Left colon (tissue), 2 donors: Measurements from ENCODE around the gene ATP11B. TPM values are rescaled to one million over a fixed set of nuclear protein-coding genes. Genes with fewer than 3 reads are reported as not detected.
"Not testable (repeated sequence)": the region's sequence is repeated elsewhere in the genome, so short reads cannot be mapped to it uniquely, and the experiment has no call there.

Experiments used
- ATAC-seq: fragments of 200-7000 bp; cut with Tn5 transposase; one replicate; pipeline ENCODE4 v1.9.1; 2020; ENCODE audit warnings: mild to moderate bottlenecking, moderate library complexity
- DNase-seq, 2 donors: peaks; one replicate each; pipeline ENCODE4 v3.0.0-alpha.2; 2020
- intact Hi-C, 2 donors: fragments of 100-400 bp; cut with DNase I in 1 of 2; cut with micrococcal nuclease in 1 of 2; formaldehyde crosslinking; loops; one replicate each; pipeline versions ENCODE4 v1.11.2 to v1.14.0; 2022; cut with DNase I, micrococcal nuclease
- total RNA-seq, 2 donors: library from RNA; stranded (reverse); fragmentation: NEBNext Ultra II Directional; extraction: Animal tissue kit (Norgen Biotek cat#: 25700); gene quantifications; one replicate each; pipeline ENCODE4 v1.2.1, GENCODE V29; 2021
- donor health status: DM: no; HTN: no; CAD: no.
- donor health status: DM: yes; HTN: yes; CAD: no.

Gene ATP11B
- total RNA-seq, 2 donors from 2014 or later: 114 to 121 TPM

GRCh38 chr3:182793663-182794454 lies 555 bp downstream of the ATP11B start:
- ATAC-seq: peak; percentile 56
- intact Hi-C loops: no loop called here
- peak; percentile 41 to 59 for DNase-seq

DNA sequence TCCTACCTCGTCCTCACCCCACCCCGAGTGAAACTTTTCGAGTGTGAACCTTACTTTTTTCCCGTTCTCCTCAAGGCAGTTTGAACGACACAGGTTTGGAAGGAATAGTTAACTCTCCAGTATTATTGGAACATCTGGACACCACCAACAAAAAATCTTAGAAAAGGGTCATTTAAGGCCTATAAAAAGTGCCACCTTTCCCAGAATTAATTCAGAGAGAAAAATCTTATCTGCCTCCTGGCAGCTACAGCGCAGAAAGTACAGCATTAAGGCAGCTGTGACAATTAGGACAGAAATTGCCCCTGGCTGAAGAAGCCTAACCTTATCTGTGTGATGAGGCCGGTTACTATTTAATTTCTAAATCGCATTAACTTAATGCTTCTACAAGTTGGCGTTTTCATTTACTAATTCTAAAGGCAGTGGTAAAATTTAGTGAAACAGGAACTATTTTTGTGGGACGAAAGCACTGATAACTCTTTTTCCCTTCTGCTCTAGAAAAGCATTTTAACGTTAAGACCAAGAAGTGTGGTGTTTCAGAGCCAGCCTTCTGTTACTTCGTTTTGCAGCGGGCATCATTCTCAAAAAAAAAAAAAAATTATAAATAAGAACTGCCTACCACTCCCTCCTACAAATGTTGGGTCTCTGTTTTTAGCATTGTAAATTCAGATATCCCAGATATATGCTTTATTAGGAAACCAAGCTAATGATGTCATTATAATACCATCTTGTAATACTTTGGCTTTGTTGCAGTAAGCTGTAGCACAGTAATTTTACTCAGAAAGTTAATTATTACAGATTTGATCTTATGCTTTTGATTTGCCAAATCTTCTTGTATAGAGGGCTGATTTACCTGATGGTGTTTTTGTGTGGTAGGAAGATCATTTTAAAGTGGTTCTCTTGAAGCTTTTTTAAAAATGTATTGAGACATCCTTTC lies 1.4 kb downstream of the ATP11B start:
- DNase-seq (no peak), ATAC-seq (no peak)
- intact Hi-C loops: no loop called here

GRCh38 chr3:182795389-182795782 lies 2.1 kb downstream of the ATP11B start:
- intact Hi-C loops: no loop called here
- peak; percentile 56 for ATAC-seq
- DNase-seq: peak; percentile 23 to 35

DNA sequence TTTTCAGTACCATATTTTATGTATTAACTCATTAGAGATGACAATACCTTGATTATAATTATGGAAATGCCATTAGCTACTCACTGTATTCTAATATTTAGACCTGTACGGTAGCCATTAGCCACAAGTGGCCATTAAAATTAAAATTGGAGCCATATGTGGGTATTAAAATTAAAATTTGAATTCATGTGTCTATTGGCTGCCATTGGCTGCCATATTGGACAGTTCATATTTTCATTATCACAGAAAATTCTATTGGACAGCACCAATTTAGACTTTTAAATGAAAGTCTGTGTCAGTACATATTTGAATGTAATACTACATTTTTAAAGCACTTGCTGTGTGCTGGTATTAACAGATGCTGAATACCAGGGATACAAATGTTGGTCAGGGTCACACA lies 3.0 kb downstream of the ATP11B start:
- ATAC-seq (no peak), DNase-seq (no peak)
- intact Hi-C loops: no loop called here

DNA sequence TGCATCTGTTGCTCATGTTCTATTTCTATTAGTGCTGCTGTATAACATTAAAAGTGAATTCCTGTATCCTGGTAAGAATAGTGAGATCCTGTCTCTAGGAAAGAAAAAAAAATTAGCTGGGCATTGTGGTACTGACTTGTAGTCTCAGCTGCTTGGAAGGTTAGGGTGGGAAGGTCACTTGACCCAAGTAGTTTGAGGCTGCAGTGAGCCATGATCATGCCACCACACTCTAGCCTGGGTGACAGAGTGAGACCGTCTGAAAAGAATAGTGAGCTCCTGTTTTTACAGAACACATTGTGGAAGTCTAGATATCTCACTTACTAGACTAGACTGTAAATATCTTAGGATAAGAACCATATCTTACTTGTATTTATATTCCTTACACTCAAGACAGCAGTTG lies 4.6 kb downstream of the ATP11B start:
- intact Hi-C loops: no loop called here
- ATAC-seq: no peak
- no peak for DNase-seq

DNA sequence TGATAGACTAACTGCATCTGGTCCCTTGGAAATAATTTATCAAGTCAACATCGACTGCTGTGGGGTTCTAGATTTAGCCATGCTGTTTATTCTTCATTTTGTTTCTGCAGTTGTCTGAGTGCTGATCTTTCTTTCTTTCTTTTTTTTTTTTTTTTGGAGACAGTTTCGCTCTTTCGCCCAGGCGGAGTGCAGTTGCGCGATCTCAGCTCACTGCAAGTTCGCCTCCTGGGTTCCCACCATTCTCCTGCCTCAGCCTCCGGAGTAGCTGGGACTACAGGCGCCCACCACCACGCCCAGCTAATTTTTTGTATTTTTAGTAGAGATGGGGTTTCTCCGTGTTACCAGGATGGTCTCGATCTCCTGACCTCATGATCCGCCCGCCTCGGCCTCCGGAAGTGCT lies 5.8 kb downstream of the ATP11B start:
- ATAC-seq, DNase-seq, intact Hi-C loops: not testable (repeated sequence)

DNA sequence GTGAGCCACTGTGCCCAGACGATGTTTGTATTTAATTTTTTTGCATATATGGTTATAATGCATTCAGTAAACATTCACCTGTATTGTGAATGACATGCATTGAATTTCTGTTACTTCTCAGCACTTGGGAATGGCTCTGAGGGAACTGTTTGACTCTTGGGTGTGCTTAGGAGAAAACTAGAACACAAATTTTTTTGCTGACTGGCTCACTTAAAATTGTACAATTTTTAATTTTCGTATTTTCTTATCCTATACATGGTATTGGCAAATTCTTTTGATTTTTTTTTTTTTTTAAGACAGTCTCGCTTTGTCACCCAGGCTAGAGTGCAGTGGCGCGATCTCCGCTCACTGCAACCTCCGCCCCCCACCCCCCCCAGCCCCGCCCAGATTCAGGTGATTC lies 7.2 kb downstream of the ATP11B start:
- ATAC-seq: no peak
- intact Hi-C loops: no loop called here
- DNase-seq: no peak

- intact Hi-C loops: no loop called here
- ATAC-seq (no peak), DNase-seq (no peak)
These were observed 9.4 kb downstream of the ATP11B start for GRCh38 chr3:182802413-182803390.

- ATAC-seq: no peak
- no peak for DNase-seq
- intact Hi-C loops: no loop called here
These were observed 10.3 kb downstream of the ATP11B start for GRCh38 chr3:182803596-182803995.

GRCh38 chr3:182807061-182807460 lies 13.8 kb downstream of the ATP11B start:
- intact Hi-C loops: no loop called here
- DNase-seq: no peak

DNA sequence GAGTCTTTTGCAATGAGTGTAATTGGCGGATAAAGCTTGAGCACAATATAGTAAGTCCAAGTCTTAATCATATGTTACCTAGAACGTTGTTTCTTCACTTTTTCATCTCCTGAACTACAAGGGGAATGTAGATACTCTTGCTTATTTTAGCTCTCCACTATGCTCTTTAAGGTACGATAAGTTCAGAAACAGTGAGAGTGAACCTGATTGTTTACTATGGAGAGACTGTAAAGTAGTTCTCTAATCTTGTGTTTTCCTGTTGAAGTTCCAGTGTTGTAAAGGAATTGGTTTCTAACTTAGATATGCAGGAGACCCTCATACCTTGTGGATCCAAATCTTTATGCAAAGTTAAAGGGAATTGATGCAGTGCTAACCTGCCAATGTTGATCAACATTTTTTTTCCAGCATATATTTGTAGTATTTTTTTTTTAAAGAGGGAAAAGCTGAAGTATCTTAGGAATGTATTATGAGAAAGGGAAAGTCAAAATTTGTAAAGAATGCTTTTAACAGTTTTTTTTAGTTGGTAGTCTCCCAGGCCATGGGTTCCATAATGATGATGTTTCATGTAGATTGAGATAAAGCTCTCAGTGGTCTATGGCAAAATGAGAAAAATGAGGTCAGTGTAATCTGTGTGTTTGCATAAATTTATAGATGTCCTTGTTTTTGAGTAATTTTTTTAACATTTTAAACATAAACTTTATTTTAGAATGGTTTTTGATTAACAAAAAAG lies 14.9 kb downstream of the ATP11B start:
- no peak for ATAC-seq
- intact Hi-C loops: no loop called here
- DNase-seq: no peak

More at GRCh38 chr3:182807061-182807460, 13.8 kb downstream of the ATP11B start:
- ATAC-seq: no peak

- DNase-seq: no peak
- no peak for ATAC-seq
- intact Hi-C loops: no loop called here
These were observed 16.2 kb downstream of the ATP11B start for GRCh38 chr3:182809531-182809930.

- no peak for ATAC-seq
- no peak for DNase-seq
- intact Hi-C loops: no loop called here
These were observed 17.4 kb downstream of the ATP11B start for GRCh38 chr3:182810574-182811268.

- ATAC-seq (no peak), DNase-seq (no peak)
- intact Hi-C loops: no loop called here
These were observed 17.9 kb downstream of the ATP11B start for GRCh38 chr3:182811269-182811596.

- intact Hi-C loops: no loop called here
- DNase-seq: no peak
- ATAC-seq: peak; percentile 34
These were observed 18.8 kb downstream of the ATP11B start for GRCh38 chr3:182812123-182812522.

GRCh38 chr3:182814419-182815062 lies 21.2 kb downstream of the ATP11B start:
- no peak for DNase-seq
- intact Hi-C loops: no loop called here
- ATAC-seq: no peak

DNA sequence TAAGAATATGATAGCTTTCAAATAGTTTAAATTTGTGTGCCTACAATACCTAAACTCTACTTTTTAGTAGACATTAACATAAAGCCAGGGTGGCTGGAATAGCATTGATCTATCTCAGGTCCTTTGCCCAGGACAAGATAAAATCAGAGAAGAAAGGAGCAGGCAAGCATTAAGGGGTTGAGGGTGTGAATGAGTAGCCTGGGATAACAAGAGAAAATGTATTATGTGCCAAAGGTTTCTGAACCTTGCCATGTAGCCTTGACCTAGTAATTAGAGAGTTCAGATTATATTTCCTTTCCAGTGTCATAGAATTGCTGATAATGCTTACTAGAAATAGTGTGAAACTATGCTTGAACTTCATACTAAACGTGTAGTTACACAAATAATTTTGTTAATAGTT lies 22.9 kb downstream of the ATP11B start:
- DNase-seq: no peak
- intact Hi-C loops: no loop called here
- ATAC-seq: no peak
